ENCODE measurements around the gene NRXN2. TPM values are rescaled to one million over a fixed set of nuclear protein-coding genes. Genes with fewer than 3 reads are reported as not detected.

The NRXN2 gene
- total and polyA plus RNA-seq, 2 donors (not counting 3 experiments of a cell fraction or from before 2014, with no cell fraction given) = not detected

DNA sequence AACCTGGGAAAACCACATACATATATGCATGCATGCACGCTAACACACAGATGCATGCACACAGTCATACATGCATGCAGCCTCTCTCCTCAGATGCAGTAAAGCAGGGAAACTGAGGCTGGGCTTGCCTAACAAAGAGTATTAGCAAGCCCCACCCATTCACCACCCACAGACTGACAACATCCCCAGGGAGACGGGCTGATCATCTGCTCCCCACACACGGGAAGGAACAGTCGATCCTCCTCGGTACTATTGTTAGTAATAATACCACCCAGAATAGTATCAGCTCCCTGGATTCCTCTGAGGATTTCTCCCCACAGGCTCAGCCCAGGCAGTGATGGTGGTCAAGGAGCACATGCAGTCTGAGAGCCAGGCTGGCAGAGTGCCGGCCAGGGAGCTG lies 90.8 kb downstream of the NRXN2 start:
- no peaks in the 10 kb centered on the region for H3K9me3 ChIP-seq (replicated peaks; ENCODE audit: control insufficient read depth, insufficient read depth, low read length)
- peaks cover 0 to 7% of the 10 kb centered on the region in 2 experiments for H3K27me3 ChIP-seq (ENCODE audit: control insufficient read depth in 2 of 2, insufficient read depth in 2 of 2, low read length in 2 of 2)
- POLR2A ChIA-PET = no interaction called here
- CTCF ChIA-PET = interaction anchor here (1.2 kb wide), 1 partner anchor 183 kb away, joined by 3 read pairs; no protein-coding TSS in a partner anchor
- H3K27ac ChIP-seq (ENCODE audit: insufficient read depth, low read depth, low read length) = no peak overlapping the region
- no peak overlapping the region for H3K9ac ChIP-seq (replicated peaks; ENCODE audit: extremely low read depth, insufficient read depth, low read length)
- no TSS peak for BruUV-seq (replicated peaks)
- H3K79me2 ChIP-seq (ENCODE audit: control insufficient read depth, insufficient read depth, low read length) = no peaks in the 10 kb centered on the region
- TF ChIP-seq JUN (IDR thresholded peaks at IDR 0.05; ENCODE audit: borderline replicate concordance, insufficient read depth, insufficient read length, low read depth) (no peak), POLR2AphosphoS5 (IDR thresholded peaks at IDR 0.05; ENCODE audit: insufficient read depth, low read depth, low read length) (no peak), GATA2 (IDR thresholded peaks at IDR 0.05; ENCODE audit: insufficient read depth, insufficient read length, low read depth, low read length) (no peak), EZH2 (IDR thresholded peaks at IDR 0.05; ENCODE audit: borderline replicate concordance, low read depth, low read length, severe bottlenecking) (no peak), POLR2A (IDR thresholded peaks at IDR 0.05; ENCODE audit: low read depth, low read length) (no peak), MYC (IDR thresholded peaks at IDR 0.05; ENCODE audit: low read depth, low read length) (no peak), FOS (IDR thresholded peaks at IDR 0.05; ENCODE audit: borderline replicate concordance, insufficient read depth, low read length) (no peak)
- TF ChIP-seq, protein P1, sequence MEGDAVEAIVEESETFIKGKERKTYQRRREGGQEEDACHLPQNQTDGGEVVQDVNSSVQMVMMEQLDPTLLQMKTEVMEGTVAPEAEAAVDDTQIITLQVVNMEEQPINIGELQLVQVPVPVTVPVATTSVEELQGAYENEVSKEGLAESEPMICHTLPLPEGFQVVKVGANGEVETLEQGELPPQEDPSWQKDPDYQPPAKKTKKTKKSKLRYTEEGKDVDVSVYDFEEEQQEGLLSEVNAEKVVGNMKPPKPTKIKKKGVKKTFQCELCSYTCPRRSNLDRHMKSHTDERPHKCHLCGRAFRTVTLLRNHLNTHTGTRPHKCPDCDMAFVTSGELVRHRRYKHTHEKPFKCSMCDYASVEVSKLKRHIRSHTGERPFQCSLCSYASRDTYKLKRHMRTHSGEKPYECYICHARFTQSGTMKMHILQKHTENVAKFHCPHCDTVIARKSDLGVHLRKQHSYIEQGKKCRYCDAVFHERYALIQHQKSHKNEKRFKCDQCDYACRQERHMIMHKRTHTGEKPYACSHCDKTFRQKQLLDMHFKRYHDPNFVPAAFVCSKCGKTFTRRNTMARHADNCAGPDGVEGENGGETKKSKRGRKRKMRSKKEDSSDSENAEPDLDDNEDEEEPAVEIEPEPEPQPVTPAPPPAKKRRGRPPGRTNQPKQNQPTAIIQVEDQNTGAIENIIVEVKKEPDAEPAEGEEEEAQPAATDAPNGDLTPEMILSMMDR (IDR thresholded peaks at IDR 0.05; ENCODE audit: extremely low read depth in 1 of 2, insufficient read depth in 1 of 2, low read depth in 1 of 2, low read length in 2 of 2) = no peak
- TF ChIP-seq, protein P2, sequence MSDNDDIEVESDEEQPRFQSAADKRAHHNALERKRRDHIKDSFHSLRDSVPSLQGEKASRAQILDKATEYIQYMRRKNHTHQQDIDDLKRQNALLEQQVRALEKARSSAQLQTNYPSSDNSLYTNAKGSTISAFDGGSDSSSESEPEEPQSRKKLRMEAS (IDR thresholded peaks at IDR 0.05; ENCODE audit: insufficient read depth, insufficient read length) = no peak
- no peaks in the 10 kb centered on the region for H3K36me3 ChIP-seq (ENCODE audit: control insufficient read depth in 2 of 2, extremely low read depth in 1 of 2, insufficient read depth in 2 of 2, low read length in 2 of 2)
- H3K4me2 ChIP-seq (ENCODE audit: insufficient read depth, low read length) = no peak overlapping the region
- H3K9me1 ChIP-seq (replicated peaks; ENCODE audit: control insufficient read depth, extremely low read depth, insufficient read depth, low read length) = no peaks in the 10 kb centered on the region
- no peaks in the 10 kb centered on the region for H4K20me1 ChIP-seq (replicated peaks; ENCODE audit: control insufficient read depth, extremely low read depth, insufficient read depth, low read length)
- H3K4me1 ChIP-seq (ENCODE audit: control insufficient read depth, extremely low read depth, insufficient read depth, low read length) = no peaks in the 10 kb centered on the region
- no peak for FAIRE-seq
- DNase-seq (ENCODE audit: low read depth, low spot score) = no peak
- H3K4me3 ChIP-seq (replicated peaks in 1 of 3; ENCODE audit: insufficient read depth in 1 of 3, low read depth in 1 of 3, low read length in 3 of 3) = no peak overlapping the region
- no peak overlapping the region for H2AFZ ChIP-seq (ENCODE audit: low read depth, low read length)
- dilution Hi-C loops (cut with MboI; ENCODE audit: extremely low pct_ligation_motif_present, low sequenced_read_pairs) (loop anchor here (25.0 kb wide), 1 partner anchor 120 kb away; no protein-coding TSS in a partner anchor), intact Hi-C loops (cut with micrococcal nuclease) (no loop called here)

Data from endothelial cell of umbilical vein (primary cell).